CD1c-positive myeloid dendritic cell (primary cell): ENCODE measurements around the gene LPCAT1.

Experiments used
- DNase-seq: peaks from one replicate; pipeline ENCODE4 v3.0.0-alpha.2; 2016; ENCODE audit errors: extremely low spot score

LPCAT1 gene

GRCh38 chr5:1444361-1445189 is 79.2 kb downstream of the LPCAT1 start:
- no peak for DNase-seq

DNA sequence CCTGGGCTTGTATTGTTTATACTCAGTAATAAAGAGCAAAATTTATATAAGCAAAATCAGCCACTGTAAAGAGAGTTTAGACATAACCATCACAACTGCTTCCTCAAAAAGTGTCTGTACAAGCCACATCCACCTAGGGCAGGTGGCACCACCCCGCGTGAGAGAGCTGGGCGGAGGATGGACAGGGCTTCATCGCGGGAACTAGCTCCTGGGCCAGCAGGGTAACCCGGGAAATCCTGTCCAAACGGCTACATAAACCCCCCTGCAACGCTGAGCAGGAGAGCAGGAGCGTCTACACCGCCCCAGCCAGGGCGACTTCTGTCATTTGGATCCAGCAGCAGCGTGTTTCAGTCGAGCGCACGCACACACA is 79.8 kb downstream of the LPCAT1 start:
- no peak for DNase-seq

GRCh38 chr5:1443171-1443570 is 80.6 kb downstream of the LPCAT1 start:
- no peak for DNase-seq

DNA sequence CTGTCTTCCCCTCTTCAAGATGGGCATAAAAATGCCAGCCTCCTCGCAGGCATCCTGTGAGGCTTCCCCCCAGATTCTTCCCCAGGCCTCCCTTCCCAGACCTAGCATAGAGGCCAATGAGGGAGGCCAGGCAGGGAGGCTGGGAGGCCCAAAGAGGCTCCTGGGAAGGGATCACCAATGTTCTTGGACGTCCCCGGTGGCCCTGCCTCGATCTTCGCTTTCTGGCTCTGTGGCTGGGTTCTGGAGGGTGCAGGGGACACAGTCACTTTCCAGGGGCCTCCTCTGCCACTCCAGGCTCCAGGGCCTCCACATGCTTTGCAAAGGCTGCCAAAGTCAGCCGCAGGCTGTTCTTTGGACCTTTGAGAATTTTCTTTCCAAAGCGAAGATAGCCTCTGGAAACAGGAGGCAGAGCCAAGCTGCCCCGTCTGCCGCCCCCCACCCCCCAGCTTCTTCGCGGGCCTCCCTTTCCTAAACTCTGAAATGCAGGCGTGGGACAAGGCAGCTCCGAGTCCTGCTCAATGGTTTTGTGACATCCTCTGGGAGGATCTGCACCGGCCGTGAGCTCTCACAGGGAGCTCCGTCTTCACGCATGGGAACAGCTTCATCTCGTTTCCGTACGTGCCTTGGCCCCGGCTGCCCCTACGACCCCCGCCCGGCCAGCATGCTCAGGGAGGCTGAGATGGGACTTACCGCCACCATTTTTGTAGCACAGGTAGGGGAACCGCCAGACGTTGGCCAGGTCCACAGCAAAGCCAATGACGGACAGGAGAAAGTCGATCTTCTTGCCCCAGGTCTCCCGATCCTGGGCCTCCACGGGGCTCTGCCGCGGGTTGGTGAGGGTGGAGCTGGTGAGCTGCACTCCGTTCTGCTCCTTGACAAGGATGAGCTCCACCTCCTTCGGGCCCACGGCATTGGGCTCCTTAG is 81.3 kb downstream of the LPCAT1 start:
- no peak for DNase-seq

GRCh38 chr5:1441166-1441865 is 82.4 kb downstream of the LPCAT1 start:
- no peak for DNase-seq

- DNase-seq: no peak
Measured at GRCh38 chr5:1440098-1440493, 83.7 kb downstream of the LPCAT1 start.

- no peak for DNase-seq
Measured at GRCh38 chr5:1439388-1440097, 84.2 kb downstream of the LPCAT1 start.

GRCh38 chr5:1438871-1439270 is 84.9 kb downstream of the LPCAT1 start:
- no peak for DNase-seq

DNA sequence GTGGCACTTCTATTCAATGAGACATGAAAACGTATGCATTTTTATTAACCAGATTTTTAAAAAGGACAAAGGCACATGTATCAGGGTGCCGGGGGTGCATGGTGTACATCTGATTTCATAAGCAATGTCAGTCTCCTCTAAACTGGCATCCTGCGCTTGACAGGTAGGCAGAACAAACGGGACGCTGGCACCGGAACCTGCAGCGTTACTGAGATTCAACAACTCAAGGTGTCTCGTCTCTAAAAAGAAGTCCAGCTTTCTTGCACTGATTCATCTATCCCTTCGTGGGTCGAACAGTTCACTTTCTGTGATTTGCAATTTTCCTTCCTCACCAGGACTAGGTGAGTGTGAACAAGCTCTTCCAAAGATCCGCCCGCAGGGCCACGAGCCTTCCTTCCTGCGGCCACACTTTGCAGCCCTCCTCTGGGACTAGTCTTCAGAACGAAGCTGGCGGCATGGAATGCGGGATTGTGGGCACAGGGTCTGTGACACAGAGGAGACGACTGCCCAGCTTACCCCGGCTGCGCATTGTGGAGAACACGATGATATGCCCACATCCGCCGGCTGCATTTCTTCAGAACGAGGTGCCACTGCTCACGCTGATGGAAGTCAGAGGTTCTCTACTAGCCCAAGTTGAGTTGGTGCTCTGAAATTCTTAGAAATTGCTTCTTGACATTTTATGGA is 85.7 kb downstream of the LPCAT1 start:
- no peak for DNase-seq

GRCh38 chr5:1437226-1437829 is 86.4 kb downstream of the LPCAT1 start:
- DNase-seq: no peak

DNA sequence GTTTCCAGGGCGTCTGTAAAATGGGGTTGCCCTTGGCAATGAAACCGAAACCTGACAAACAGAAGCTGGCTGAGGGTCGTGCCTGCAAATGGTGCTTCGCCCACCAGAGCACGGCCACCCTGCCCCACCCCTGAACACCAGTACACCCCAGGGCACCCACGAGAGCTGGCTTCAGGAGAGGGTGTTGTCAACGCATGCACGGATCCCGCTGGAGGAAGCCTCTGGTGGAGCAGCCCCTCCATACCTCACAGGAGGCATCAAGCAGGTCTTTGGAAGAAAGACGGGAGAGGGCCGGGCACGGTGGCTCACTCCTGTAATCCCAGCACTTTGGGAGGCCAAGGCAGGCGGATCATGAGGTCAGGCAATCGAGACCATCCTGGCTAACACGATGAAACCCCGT is 87.1 kb downstream of the LPCAT1 start:
- no peak for DNase-seq

DNA sequence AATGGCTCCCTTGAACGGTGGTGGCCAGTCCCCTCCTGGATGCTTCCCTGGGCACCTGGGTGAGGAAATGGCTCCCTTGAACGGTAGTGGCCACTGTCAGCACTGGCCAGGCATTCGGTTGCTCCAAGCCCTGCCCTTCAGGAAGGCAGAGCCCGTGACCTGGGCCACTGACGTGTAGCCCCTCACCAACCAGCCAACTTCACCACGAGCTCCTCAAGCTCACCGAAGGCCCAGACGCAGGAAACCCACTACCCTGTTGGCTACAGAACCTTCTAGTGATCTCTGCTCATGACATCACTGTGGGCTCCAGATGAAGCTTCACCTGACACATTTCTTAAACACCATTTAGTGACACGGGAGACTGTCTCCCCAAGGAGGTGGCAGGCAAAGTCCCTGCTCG is 87.7 kb downstream of the LPCAT1 start:
- no peak for DNase-seq

GRCh38 chr5:1435369-1435768 is 88.4 kb downstream of the LPCAT1 start:
- no peak for DNase-seq

- no peak for DNase-seq
Measured at GRCh38 chr5:1432296-1432695, 91.5 kb downstream of the LPCAT1 start.

DNA sequence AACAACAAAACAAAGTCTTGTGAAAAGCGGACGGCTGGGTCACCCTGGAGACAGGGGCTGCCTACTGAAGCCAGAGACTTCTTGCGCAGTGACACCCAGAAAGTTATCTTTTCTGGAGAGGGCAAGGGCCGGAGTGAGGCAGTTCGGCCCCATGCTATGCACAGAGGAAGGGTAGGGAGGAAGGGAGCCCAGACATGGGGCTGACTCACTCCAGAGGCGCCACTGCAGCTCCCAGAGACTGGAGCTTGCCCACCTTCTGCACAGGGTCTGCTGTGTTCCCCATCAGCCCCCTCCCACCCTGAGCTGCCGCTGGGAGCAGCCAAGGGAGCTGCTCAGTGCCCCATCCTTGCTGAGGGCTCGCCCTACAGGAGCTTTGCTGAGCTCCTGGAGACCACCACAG is 91.9 kb downstream of the LPCAT1 start:
- no peak for DNase-seq

- no peak for DNase-seq
Measured at GRCh38 chr5:1431021-1431811, 92.5 kb downstream of the LPCAT1 start.

GRCh38 chr5:1430121-1430795 is 93.5 kb downstream of the LPCAT1 start:
- DNase-seq: no peak

- DNase-seq: no peak
Measured at GRCh38 chr5:1429496-1429895, 94.3 kb downstream of the LPCAT1 start.

- no peak for DNase-seq
Measured at GRCh38 chr5:1429066-1429465, 94.7 kb downstream of the LPCAT1 start.
